Activated B cell treated with CpG ODN at 0.5 μM for 24 hours (primary cell): ENCODE measurements around the gene MTHFD1L. TPM values are rescaled to one million over a fixed set of nuclear protein-coding genes. Genes with fewer than 3 reads are reported as not detected.

Source experiments
- ATAC-seq: fragments of 200-7000 bp; cut with Tn5 transposase; one replicate; pipeline ENCODE4 v1.10.0; 2021; ENCODE audit warnings: low read depth, mild to moderate bottlenecking, moderate library complexity
- CTCF ChIA-PET: fragments of 350-600 bp; sonication (Branson Sonifier 250); formaldehyde crosslinking; loops from one replicate; lab custom pipeline; 2021; ENCODE audit warnings: antibody characterized with exemption; lab: Charles Lee
- POLR2A ChIA-PET: fragments of 350-600 bp; sonication (Branson Sonifier 250); formaldehyde crosslinking; loops from one replicate; lab custom pipeline; 2021; ENCODE audit warnings: antibody characterized with exemption; lab: Charles Lee
- DNase-seq: peaks from one replicate; pipeline ENCODE4 v3.0.0; 2022
- H3K27ac Mint-ChIP-seq: one replicate; pipeline ENCODE4 v1.8.0; 2020; ENCODE audit warnings: mixed read lengths
- H3K27me3 Mint-ChIP-seq: one replicate; pipeline ENCODE4 v1.8.0; 2021; ENCODE audit warnings: mixed read lengths
- H3K36me3 Mint-ChIP-seq: one replicate; pipeline ENCODE4 v1.8.0; 2021; ENCODE audit warnings: low read depth, mixed read lengths
- H3K4me1 Mint-ChIP-seq: one replicate; pipeline ENCODE4 v1.8.0; 2021; ENCODE audit warnings: mixed read lengths
- H3K4me3 Mint-ChIP-seq: one replicate; pipeline ENCODE4 v1.8.0; 2020; ENCODE audit warnings: mild to moderate bottlenecking, mixed read lengths
- H3K9me3 Mint-ChIP-seq: one replicate; pipeline ENCODE4 v1.8.0; 2020; ENCODE audit warnings: mixed read lengths
- intact Hi-C: fragments of 100-400 bp; cut with micrococcal nuclease; formaldehyde crosslinking; loops from one replicate; pipeline ENCODE4 v1.15.1; 2024
- total RNA-seq: library from RNA; stranded (reverse); gene quantifications from 2 replicates; pipeline ENCODE4 v1.2.3, GENCODE V29; 2022
- TF ChIP-seq, protein P1 (sequence below): fragments of 200-600 bp; IDR thresholded peaks from one replicate; pipeline ENCODE4 v1.8.0; 2022; ENCODE audit warnings: antibody characterized with exemption, mild to moderate bottlenecking

Gene MTHFD1L
- total RNA-seq, 1 donor from 2014 or later: 60.4 TPM

DNA sequence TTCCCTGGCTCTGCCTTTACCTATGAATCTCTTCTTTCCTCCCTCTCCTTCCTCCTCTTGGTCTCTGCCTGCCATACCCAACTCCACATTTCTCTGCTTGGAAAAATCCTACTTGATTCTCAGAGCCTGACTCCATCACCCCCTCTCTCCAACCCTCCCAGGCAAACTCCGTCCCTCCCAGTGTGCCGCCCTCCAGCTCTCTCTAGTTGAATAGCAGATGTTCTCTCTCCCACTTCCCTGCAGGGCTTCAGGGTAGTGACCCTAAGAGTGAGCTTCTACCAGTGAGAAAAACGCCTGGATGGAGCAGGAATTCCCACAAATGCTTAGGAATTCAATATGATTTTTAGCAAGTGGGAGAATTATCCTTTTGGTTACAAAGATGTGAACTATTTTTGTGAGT, 141.6 kb downstream of the MTHFD1L start:
- ChIA-PET CTCF (no interaction called here), POLR2A (no interaction called here)
- H3K27ac Mint-ChIP-seq: no peak overlapping the region
- ATAC-seq: no peak
- TF ChIP-seq, protein P1, sequence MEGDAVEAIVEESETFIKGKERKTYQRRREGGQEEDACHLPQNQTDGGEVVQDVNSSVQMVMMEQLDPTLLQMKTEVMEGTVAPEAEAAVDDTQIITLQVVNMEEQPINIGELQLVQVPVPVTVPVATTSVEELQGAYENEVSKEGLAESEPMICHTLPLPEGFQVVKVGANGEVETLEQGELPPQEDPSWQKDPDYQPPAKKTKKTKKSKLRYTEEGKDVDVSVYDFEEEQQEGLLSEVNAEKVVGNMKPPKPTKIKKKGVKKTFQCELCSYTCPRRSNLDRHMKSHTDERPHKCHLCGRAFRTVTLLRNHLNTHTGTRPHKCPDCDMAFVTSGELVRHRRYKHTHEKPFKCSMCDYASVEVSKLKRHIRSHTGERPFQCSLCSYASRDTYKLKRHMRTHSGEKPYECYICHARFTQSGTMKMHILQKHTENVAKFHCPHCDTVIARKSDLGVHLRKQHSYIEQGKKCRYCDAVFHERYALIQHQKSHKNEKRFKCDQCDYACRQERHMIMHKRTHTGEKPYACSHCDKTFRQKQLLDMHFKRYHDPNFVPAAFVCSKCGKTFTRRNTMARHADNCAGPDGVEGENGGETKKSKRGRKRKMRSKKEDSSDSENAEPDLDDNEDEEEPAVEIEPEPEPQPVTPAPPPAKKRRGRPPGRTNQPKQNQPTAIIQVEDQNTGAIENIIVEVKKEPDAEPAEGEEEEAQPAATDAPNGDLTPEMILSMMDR: no peak
- peaks cover 17% of the 10 kb centered on the region for H3K36me3 Mint-ChIP-seq
- H3K27me3 Mint-ChIP-seq: no peaks in the 10 kb centered on the region
- intact Hi-C loops: no loop called here
- H3K4me1 Mint-ChIP-seq: no peaks in the 10 kb centered on the region
- no peaks in the 10 kb centered on the region for H3K9me3 Mint-ChIP-seq
- no peak for DNase-seq
- H3K4me3 Mint-ChIP-seq: no peak overlapping the region

DNA sequence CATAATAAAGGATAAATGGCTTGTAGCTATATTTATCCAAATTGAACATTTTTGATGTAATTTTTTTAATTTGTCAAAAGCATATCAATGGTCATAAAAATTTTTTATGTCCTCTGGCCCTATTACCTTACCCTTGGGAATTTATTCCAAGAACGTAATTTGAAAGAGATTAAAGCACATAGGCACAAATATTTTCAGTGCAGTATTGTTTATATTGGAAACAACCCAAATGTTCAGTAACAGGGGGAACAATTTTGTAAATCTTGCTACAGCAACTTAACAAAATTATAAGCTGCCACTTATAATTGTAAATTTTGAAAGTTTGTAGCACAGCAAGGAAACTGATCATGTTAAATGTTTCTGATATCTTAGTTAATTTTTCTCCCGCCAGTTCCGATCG, 142.4 kb downstream of the MTHFD1L start:
- Mint-ChIP-seq H3K9me3 (no peaks in the 10 kb centered on the region), H3K27me3 (no peaks in the 10 kb centered on the region), H3K27ac (no peak overlapping the region), H3K36me3 (peaks cover 20% of the 10 kb centered on the region), H3K4me1 (no peaks in the 10 kb centered on the region), H3K4me3 (no peak overlapping the region)
- DNase-seq: no peak
- ATAC-seq: no peak
- TF ChIP-seq, protein P1: no peak
- intact Hi-C loops: no loop called here
- ChIA-PET POLR2A (no interaction called here), CTCF (no interaction called here)

DNA sequence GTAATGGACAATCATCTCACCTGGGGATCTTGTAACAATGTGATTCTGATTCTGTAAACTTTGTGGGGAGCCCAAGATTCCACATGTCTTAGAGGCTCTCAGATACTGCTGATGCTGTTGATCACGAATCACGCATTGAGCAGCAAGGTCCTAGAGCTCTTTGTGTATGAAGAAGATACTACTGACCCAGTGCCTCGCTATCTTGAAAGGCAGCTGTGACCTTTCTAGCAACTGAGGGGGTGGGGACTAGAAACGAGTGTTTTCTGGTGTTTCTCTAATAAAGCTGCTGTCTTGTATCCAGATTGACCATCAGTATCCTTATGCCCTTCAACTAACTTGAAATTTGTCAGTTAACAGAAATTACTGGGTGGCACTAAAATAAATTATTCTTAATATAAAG, 142.9 kb downstream of the MTHFD1L start:
- Mint-ChIP-seq H3K4me1 (no peaks in the 10 kb centered on the region), H3K27me3 (no peaks in the 10 kb centered on the region), H3K36me3 (peaks cover 20% of the 10 kb centered on the region), H3K4me3 (no peak overlapping the region), H3K27ac (no peak overlapping the region), H3K9me3 (no peaks in the 10 kb centered on the region)
- TF ChIP-seq, protein P1: no peak
- ATAC-seq (no peak), DNase-seq (no peak)
- intact Hi-C loops: no loop called here
- CTCF ChIA-PET: no interaction called here
- POLR2A ChIA-PET: no interaction called here

DNA sequence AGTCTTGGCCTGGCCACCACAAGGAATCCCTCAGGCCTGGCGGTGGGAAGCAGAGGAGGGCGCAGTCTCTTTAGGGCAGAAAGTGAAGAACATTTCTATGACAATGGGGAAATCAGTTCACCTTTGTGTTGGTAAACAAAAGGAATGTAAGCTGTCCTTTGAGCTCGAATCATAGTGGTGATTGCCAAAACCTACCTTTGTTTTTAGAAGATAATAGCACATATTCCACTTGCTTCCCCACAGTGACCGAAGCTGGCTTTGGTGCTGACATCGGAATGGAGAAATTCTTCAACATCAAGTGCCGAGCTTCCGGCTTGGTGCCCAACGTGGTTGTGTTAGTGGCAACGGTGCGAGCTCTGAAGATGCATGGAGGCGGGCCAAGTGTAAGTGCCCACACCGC, 144.1 kb downstream of the MTHFD1L start:
- DNase-seq (no peak), ATAC-seq (no peak)
- CTCF ChIA-PET: interaction anchor here (7.0 kb wide), 1 partner anchor 315 kb away, joined by 113 read pairs; no protein-coding TSS in a partner anchor

DNA sequence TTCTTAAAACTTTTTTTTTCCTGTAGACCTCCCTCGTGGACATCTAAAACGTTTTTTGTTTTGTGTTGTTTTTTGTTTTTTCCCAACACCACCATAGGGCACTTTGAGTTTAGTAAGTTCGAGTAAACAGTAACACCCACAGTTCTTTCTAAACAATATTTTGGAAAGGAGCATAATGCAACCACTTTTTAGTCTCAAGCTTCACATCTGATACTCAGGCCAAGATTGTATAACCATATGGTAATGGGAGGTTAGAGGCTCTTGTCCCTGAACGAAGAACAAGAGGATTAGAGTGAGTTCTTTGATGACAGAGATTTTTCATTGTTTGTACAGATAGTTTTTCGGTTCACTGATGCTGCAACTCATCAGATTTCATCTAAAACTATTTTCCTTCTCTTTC, 144.6 kb downstream of the MTHFD1L start:
- Mint-ChIP-seq H3K36me3 (peaks cover 34% of the 10 kb centered on the region), H3K27me3 (no peaks in the 10 kb centered on the region), H3K4me1 (peaks cover 3% of the 10 kb centered on the region), H3K4me3 (no peak overlapping the region), H3K27ac (no peak overlapping the region), H3K9me3 (no peaks in the 10 kb centered on the region)
- intact Hi-C loops: no loop called here
- ChIA-PET POLR2A (no interaction called here), CTCF (interaction anchor here (7.0 kb wide), 1 partner anchor 315 kb away, joined by 113 read pairs; no protein-coding TSS in a partner anchor)
- TF ChIP-seq, protein P1: no peak
- ATAC-seq (no peak), DNase-seq (no peak)

More for the DNA sequence above, 144.1 kb downstream of the MTHFD1L start:
- Mint-ChIP-seq H3K27ac (no peak overlapping the region), H3K27me3 (no peaks in the 10 kb centered on the region), H3K36me3 (peaks cover 30% of the 10 kb centered on the region), H3K9me3 (no peaks in the 10 kb centered on the region), H3K4me1 (peaks cover 3% of the 10 kb centered on the region), H3K4me3 (no peak overlapping the region)
- POLR2A ChIA-PET: no interaction called here
- intact Hi-C loops: no loop called here
- TF ChIP-seq, protein P1: no peak
